Pancreas (tissue), 10 donors: ENCODE measurements around the gene CCND2. TPM values are rescaled to one million over a fixed set of nuclear protein-coding genes. Genes with fewer than 3 reads are reported as not detected.

Experiments
- ATAC-seq, 4 donors: fragments of 200-7000 bp; cut with Tn5 transposase; one replicate each; pipeline versions ENCODE4 v1.8.0 to v1.9.1; 2020; ENCODE audit warnings: mild to moderate bottlenecking in 4 of 4, moderate library complexity in 4 of 4
- DNase-seq, 6 donors: peaks; one replicate each; pipeline ENCODE4 v3.0.0-alpha.2; 2020
- FAIRE-seq: peaks from 2 replicates; lab custom pipeline; 2012; peaks lifted over from hg19 to GRCh38; lab: Jason Lieb, UNC
- H3K27ac ChIP-seq, 4 donors: fragments of 200-600 bp; sonication (generic); 1 replicate in 3 of 4; 2 replicates in 1 of 4; pipeline versions ENCODE4 v1.5.0 to v1.8.0; 2020
- H3K27me3 ChIP-seq, 4 donors: fragments of 200-600 bp; one replicate each; pipeline ENCODE4 v1.8.0; 2021
- H3K36me3 ChIP-seq, 3 donors: fragments of 200-600 bp; sonication (generic) in 1 of 3; one replicate each; pipeline versions ENCODE4 v1.5.0 to v1.8.0; 2020 to 2021
- H3K4me1 ChIP-seq, 3 donors: fragments of 200-600 bp; one replicate each; pipeline ENCODE4 v1.8.0; 2021
- H3K4me3 ChIP-seq, 4 donors: fragments of 200-600 bp; sonication (generic) in 2 of 4; one replicate each; pipeline versions ENCODE4 v1.5.0 to v1.8.0; 2020 to 2021
- H3K9me3 ChIP-seq, 4 donors: fragments of 200-600 bp; one replicate each; pipeline ENCODE4 v1.8.0; 2021
- WGBS, 2 donors: extraction: QIAGEN DNeasy Blood & Tissue Kit; methylation state at CpG; one replicate each; pipeline ENCODE4 v1.1.7; 2013; 5-methylcytosine and 5-hydroxymethylcytosine counted together
- intact Hi-C, 3 donors: fragments of 100-400 bp; cut with DNase I; formaldehyde crosslinking; loops; one replicate each; pipeline versions ENCODE4 v1.11.1 to v1.14.2; 2022
- polyA plus RNA-seq, 2 donors: library from polyadenylated mRNA; stranded (reverse); fragments of 200-250 nt; gene quantifications; one replicate each; pipeline ENCODE4 v1.2.3, GENCODE V29; 2013
- total RNA-seq, 6 donors: library from RNA; stranded (reverse); fragmentation: NEBNext Ultra II Directional in 4 of 6; extraction: Animal tissue kit (Norgen Biotek cat#: 25700) in 4 of 6; gene quantifications; one replicate each; pipeline versions ENCODE4 v1.2.1 to v1.2.4, GENCODE V29; 2021 to 2023
- TF ChIP-seq, protein P1 (sequence below), 4 donors: fragments of 200-600 bp; sonication (generic) in 3 of 4; IDR thresholded peaks; one replicate each; pipeline versions ENCODE4 v1.5.0 to v1.8.0; 2021; ENCODE audit warnings: antibody characterized with exemption in 4 of 4
- donor health status: healthy with polysubstance abuse.
- donor health status: DM: no; HTN: no; CAD: no; lungs with moderate emphysema.
- donor health status: DM: no; HTN: no; CAD: no.
- donor health status: control.
- donor health status: control.
- donor health status: Bipolar disorder and iron deficiency.
- donor health status: DM: yes; HTN: yes; CAD: no.
- donor health status: DM: no; HTN: no; CAD: no.
- donor health status: DM: no; HTN: no; CAD: no.
- donor health status: DM: yes; HTN: yes; CAD: no.

Gene CCND2
- total and polyA plus RNA-seq, 8 donors: 6.3 to 75.6 (median 59.7) TPM

DNA sequence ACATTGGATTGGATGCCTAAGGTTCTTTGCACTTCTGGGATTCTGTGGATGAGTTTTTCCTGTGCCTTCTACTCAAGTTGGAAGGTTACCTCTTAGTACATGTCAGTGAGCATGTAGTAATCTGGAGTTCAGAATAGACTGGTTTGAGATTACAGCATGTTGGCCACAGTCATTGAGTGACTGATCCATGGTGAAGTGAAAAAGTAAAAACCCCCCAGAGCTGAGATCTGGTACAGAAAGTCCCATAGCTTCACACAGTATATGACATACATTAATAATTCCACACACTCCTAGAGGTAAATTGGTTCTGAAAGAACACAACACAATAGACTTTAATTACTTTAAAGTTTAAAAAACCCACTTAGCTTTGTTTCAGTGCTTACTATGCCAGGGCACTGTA lies 11.9 kb upstream of the CCND2 start:
- Histone ChIP-seq H3K36me3 (no peaks in the 10 kb centered on the region), H3K9me3 (no peaks in the 10 kb centered on the region), H3K27me3 (peaks cover 0 to 3% (median 0%) of the 10 kb centered on the region in 4 donors), H3K27ac (no peak overlapping the region), H3K4me1 (no peaks in the 10 kb centered on the region), H3K4me3 (no peak overlapping the region)
- DNase-seq (no peak), FAIRE-seq (no peak), ATAC-seq (no peak)
- intact Hi-C loops: no loop called here
- TF ChIP-seq, protein P1, sequence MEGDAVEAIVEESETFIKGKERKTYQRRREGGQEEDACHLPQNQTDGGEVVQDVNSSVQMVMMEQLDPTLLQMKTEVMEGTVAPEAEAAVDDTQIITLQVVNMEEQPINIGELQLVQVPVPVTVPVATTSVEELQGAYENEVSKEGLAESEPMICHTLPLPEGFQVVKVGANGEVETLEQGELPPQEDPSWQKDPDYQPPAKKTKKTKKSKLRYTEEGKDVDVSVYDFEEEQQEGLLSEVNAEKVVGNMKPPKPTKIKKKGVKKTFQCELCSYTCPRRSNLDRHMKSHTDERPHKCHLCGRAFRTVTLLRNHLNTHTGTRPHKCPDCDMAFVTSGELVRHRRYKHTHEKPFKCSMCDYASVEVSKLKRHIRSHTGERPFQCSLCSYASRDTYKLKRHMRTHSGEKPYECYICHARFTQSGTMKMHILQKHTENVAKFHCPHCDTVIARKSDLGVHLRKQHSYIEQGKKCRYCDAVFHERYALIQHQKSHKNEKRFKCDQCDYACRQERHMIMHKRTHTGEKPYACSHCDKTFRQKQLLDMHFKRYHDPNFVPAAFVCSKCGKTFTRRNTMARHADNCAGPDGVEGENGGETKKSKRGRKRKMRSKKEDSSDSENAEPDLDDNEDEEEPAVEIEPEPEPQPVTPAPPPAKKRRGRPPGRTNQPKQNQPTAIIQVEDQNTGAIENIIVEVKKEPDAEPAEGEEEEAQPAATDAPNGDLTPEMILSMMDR (IDR thresholded peaks at IDR 0.05): no peak

DNA sequence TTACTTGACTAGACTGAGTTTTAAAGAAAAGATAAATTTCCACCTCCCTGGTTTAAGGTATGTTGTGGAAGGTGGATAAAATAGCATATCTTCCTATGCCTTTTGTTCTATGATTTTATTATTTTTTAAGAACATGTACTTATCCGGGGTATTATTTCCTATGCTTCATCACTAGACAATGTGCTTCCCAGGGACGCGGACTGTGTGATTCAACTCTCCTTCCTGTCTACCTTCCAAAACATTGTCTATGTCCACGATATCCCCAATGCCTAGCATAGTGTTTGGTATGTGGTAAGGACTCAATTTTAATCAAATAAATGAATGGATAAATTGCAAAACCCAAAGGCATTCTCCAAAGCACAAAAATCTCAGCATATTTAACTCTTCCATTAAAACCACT lies 8.3 kb upstream of the CCND2 start:
- Histone ChIP-seq H3K4me1 (peaks cover 0 to 4% (median 0%) of the 10 kb centered on the region in 3 donors), H3K9me3 (no peaks in the 10 kb centered on the region), H3K4me3 (no peak overlapping the region), H3K36me3 (no peaks in the 10 kb centered on the region), H3K27ac (no peak overlapping the region), H3K27me3 (peaks cover 0 to 18% (median 0%) of the 10 kb centered on the region in 4 donors)
- no peak for DNase-seq
- WGBS, 2 donors: 79 to 83% methylated on average over 4 of the region's 4 CpGs
- intact Hi-C loops: no loop called here
- TF ChIP-seq, protein P1 (IDR thresholded peaks at IDR 0.05): no peak
- no peak for FAIRE-seq
- ATAC-seq: no peak

DNA sequence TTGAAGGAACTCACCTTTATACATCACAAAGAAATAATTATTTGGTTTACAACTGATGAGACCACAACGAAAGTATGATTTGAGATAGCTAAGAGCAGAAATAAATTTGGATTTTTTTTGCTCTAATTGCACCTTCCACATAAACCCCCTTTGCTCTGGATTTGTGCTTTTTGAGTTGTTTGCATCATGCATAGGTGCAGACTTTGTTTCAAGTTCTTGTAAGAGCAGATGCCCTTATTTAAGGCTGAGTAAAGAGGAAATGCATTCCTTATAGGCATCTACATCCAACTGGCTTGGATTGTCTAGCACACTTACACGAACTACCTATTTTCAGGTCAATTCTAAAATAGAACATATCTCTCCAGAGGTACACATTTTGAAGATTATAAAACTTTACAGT lies 6.6 kb upstream of the CCND2 start:
- H3K27ac ChIP-seq: no peak overlapping the region
- TF ChIP-seq, protein P1 (IDR thresholded peaks at IDR 0.05): no peak
- intact Hi-C loops: no loop called here
- no peaks in the 10 kb centered on the region for H3K9me3 ChIP-seq
- no peaks in the 10 kb centered on the region for H3K36me3 ChIP-seq
- 86 to 90% methylated on average over 2 of the region's 2 CpGs for WGBS, 2 donors
- no peak overlapping the region for H3K4me3 ChIP-seq
- FAIRE-seq: no peak
- peaks cover 0 to 18% (median 0%) of the 10 kb centered on the region in 4 donors for H3K27me3 ChIP-seq
- H3K4me1 ChIP-seq: peaks cover 0 to 7% (median 0%) of the 10 kb centered on the region in 3 donors
- no peak for ATAC-seq
- DNase-seq: no peak

DNA sequence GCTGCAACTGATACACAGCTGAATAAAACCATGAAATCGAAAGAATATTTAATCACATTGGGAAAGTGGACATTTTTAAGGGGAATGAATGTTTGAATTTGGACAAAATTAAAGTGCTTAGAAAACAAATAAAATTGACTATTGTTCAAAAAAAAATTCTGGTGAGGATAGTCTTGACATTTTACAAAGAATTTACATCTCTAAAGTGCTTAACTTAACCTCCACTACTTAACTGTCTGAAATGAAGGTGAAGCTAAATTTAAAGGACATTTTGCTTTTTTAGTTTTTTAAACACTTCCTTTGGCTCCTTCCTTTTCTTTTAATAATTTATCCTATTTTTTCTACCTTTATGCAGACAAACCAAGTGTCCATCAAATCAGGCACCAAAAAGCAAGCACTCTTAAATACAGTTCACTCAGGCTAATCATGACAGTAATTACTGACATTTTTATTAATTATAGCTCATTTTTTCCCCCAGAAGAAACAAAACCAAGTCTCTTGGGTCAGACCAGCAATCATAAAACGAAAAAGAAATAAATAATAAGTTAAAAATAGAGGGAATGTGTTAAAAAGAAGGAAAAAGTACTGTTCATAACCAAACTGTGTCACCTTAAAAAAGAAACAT lies 5.7 kb upstream of the CCND2 start:
- Histone ChIP-seq H3K36me3 (no peaks in the 10 kb centered on the region), H3K4me3 (no peak overlapping the region), H3K27ac (no peak overlapping the region), H3K27me3 (peaks cover 0 to 18% (median 0%) of the 10 kb centered on the region in 4 donors), H3K9me3 (no peaks in the 10 kb centered on the region), H3K4me1 (peaks cover 5 to 15% (median 7%) of the 10 kb centered on the region in 3 donors)
- WGBS, 2 donors: 60 to 77% methylated on average over 2 of the region's 2 CpGs
- ATAC-seq: no peak
- no peak for FAIRE-seq
- intact Hi-C loops: no loop called here
- TF ChIP-seq, protein P1 (IDR thresholded peaks at IDR 0.05): no peak
- DNase-seq: no peak
